SJCRH30 (cell line): Measurements from ENCODE around the gene CD46. TPM values are rescaled to one million over a fixed set of nuclear protein-coding genes. Genes with fewer than 3 reads are reported as not detected.
"Not testable (repeated sequence)": the region's sequence is repeated elsewhere in the genome, so short reads cannot be mapped to it uniquely, and the experiment has no call there.

Experiments used
- DNase-seq, 2 experiments: peaks; one replicate each; pipeline ENCODE4 v3.0.0-alpha.2; 2015 to 2020
- H3K27ac ChIP-seq: fragments of 250-450 bp; sonication (Bioruptor Pico); 2 replicates; pipeline ENCODE4 v1.5.1; 2020; ENCODE audit warnings: mild to moderate bottlenecking, moderate library complexity
- H3K27me3 ChIP-seq: fragments of 250-450 bp; sonication (Bioruptor Pico); 2 replicates; pipeline ENCODE4 v1.5.1; 2020; ENCODE audit warnings: mild to moderate bottlenecking, moderate library complexity
- H3K36me3 ChIP-seq: fragments of 250-450 bp; sonication (Bioruptor Pico); 2 replicates; pipeline ENCODE4 v1.5.1; 2020; ENCODE audit warnings: mild to moderate bottlenecking, moderate library complexity
- H3K4me1 ChIP-seq: fragments of 250-450 bp; sonication (Bioruptor Pico); 2 replicates; pipeline ENCODE4 v1.5.1; 2020; ENCODE audit warnings: mild to moderate bottlenecking, moderate library complexity
- H3K4me3 ChIP-seq: fragments of 250-450 bp; sonication (Bioruptor Pico); 2 replicates; pipeline ENCODE4 v1.5.1; 2020; ENCODE audit warnings: mild to moderate bottlenecking, moderate library complexity
- H3K9me3 ChIP-seq: fragments of 250-450 bp; sonication (Bioruptor Pico); replicated peaks from 2 replicates; pipeline ENCODE4 v1.5.1; 2020; ENCODE audit warnings: mild to moderate bottlenecking, moderate library complexity
- total RNA-seq: library from RNA; depleted of rRNA; stranded (reverse); fragments of >200 nt; shearing (Covaris generic); gene quantifications from 2 replicates; pipeline ENCODE4 v1.2.3, GENCODE V29; 2014; rRNA removed

The CD46 gene
- 84.6 and 95.1 TPM in 2 replicates for total RNA-seq

GRCh38 chr1:207751790-207752455, at the start of gene CD46:
Gene CD46, plus strand, starts transcription at chr1:207752054. Its CDS starts 159 bp downstream, at chr1:207752213.
- H3K27ac ChIP-seq: peak within 1 kb of the TSS; percentile 67
- no peaks in the 10 kb centered on the region for H3K27me3 ChIP-seq
- peak within 1 kb of the TSS; percentile 89 for H3K4me3 ChIP-seq
- H3K36me3 ChIP-seq: 0 out of 2 replicates have a peak, but pooled peaks cover 3% of the 10 kb centered on the region
- H3K9me3 ChIP-seq: no peaks in the 10 kb centered on the region
- peaks cover 15% of the 10 kb centered on the region for H3K4me1 ChIP-seq
- peak; percentile 96 to 97 for DNase-seq

GRCh38 chr1:207702317-207702716, 49.5 kb upstream of the CD46 start:
- no peak for DNase-seq
- no peaks in the 10 kb centered on the region for H3K36me3 ChIP-seq
- no peaks in the 10 kb centered on the region for H3K9me3 ChIP-seq
- peaks cover 3% of the 10 kb centered on the region for H3K4me1 ChIP-seq
- H3K27ac ChIP-seq: no peak overlapping the region
- no peak overlapping the region for H3K4me3 ChIP-seq
- no peaks in the 10 kb centered on the region for H3K27me3 ChIP-seq

- Histone ChIP-seq H3K4me1 (peaks cover 5% of the 10 kb centered on the region), H3K36me3 (no peaks in the 10 kb centered on the region), H3K27me3 (no peaks in the 10 kb centered on the region), H3K9me3 (no peaks in the 10 kb centered on the region), H3K4me3 (no peak overlapping the region), H3K27ac (no peak overlapping the region)
- no peak for DNase-seq
Measured at GRCh38 chr1:207703712-207704111, 48.1 kb upstream of the CD46 start.

DNA sequence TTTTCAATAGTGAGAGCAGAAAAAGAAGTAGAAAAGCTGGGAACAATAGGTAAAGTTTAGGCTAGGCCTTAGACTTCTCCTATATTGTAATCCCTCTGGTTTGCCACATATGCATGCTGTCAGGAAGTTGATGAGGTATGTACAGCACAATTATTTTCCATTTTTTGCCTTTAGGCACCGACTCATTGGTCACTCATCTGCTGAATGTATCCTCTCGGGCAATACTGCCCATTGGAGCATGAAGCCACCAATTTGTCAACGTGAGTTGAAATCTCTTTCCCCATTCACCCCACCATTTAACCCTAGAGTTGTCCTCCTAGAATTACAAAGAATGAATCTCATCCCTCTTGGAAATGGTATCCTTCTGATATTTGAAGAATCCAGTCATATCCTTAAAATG, 43.9 kb upstream of the CD46 start:
- not testable (repeated sequence) for H3K27ac ChIP-seq, H3K4me1 ChIP-seq, H3K4me3 ChIP-seq, H3K9me3 ChIP-seq, H3K27me3 ChIP-seq, H3K36me3 ChIP-seq, DNase-seq

- no peaks in the 10 kb centered on the region for H3K27me3 ChIP-seq
- no peak overlapping the region for H3K27ac ChIP-seq
- H3K36me3 ChIP-seq: no peaks in the 10 kb centered on the region
- no peak overlapping the region for H3K4me3 ChIP-seq
- peaks cover 5% of the 10 kb centered on the region for H3K4me1 ChIP-seq
- DNase-seq: peak in 1 of 2 experiments; percentile 13
- no peaks in the 10 kb centered on the region for H3K9me3 ChIP-seq
Measured at GRCh38 chr1:207711285-207711684, 40.6 kb upstream of the CD46 start.

GRCh38 chr1:207712701-207713100, 39.2 kb upstream of the CD46 start:
- not testable (repeated sequence) for H3K36me3 ChIP-seq, H3K4me3 ChIP-seq, H3K4me1 ChIP-seq, DNase-seq, H3K9me3 ChIP-seq, H3K27me3 ChIP-seq, H3K27ac ChIP-seq

DNA sequence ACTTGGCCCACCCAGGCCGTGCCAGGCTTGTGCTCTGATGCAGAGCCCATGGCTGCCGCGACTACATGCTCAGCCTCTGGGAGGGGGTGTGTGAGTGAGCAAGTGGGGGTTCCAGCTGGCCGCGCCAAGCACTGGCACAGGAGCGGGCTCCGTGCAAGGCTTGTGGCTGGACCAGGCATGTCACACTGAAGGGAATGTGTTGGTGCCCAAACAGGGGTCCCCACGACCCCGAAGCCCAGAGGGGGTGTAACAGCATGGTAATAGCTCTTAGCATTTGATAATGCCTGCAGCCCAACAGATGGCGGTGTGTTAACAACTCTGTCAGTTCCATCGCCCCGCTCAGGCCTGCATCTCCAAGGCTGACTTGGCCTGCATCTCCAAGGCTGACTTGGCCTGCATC, 38.3 kb upstream of the CD46 start:
- Histone ChIP-seq H3K27me3 (no peaks in the 10 kb centered on the region), H3K4me3 (no peak overlapping the region), H3K36me3 (no peaks in the 10 kb centered on the region), H3K9me3 (no peaks in the 10 kb centered on the region), H3K27ac (no peak overlapping the region), H3K4me1 (no peaks in the 10 kb centered on the region)
- no peak for DNase-seq

- DNase-seq: no peak
- H3K4me1 ChIP-seq: no peaks in the 10 kb centered on the region
- no peak overlapping the region for H3K27ac ChIP-seq
- no peaks in the 10 kb centered on the region for H3K27me3 ChIP-seq
- H3K36me3 ChIP-seq: no peaks in the 10 kb centered on the region
- no peak overlapping the region for H3K4me3 ChIP-seq
- no peaks in the 10 kb centered on the region for H3K9me3 ChIP-seq
Measured at GRCh38 chr1:207719234-207719633, 32.6 kb upstream of the CD46 start.

- H3K27me3 ChIP-seq, H3K36me3 ChIP-seq, DNase-seq: not testable (repeated sequence)
Measured at GRCh38 chr1:207728200-207728858, 23.5 kb upstream of the CD46 start.

DNA sequence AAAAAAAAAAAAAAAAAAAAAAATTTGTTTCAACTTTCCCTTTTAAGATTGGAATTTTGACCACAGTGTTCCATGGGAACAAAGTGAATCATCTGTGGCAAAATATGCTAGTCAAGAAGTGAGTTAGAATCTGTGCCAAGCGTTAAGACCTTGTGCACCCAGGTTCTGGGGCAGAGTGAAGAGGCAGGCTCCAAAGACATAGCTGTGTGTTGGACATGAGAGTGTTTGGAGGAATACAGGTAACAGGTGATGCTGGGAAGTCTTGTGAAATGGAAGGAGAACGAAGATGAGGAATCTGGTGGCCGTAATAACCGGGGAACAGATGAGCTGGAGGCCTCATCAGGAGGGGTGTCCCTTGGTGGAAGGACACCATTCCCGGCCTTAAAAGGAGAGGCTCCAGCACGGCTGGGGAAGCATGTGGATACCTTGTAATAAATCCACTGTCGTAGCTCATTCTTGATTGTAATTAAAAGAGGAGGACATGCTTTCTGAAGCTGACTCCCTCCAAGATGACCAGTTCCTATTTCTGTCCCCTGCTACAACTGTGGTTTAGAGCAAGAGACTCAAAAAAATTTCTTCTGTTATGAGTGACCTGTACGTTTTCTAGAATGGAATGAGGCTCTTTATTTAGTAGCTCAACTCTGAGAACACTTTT, 14.2 kb upstream of the CD46 start:
- DNase-seq, H3K27ac ChIP-seq, H3K27me3 ChIP-seq: not testable (repeated sequence)

More at GRCh38 chr1:207728200-207728858, 23.5 kb upstream of the CD46 start:
- not testable (repeated sequence) for H3K4me3 ChIP-seq, H3K9me3 ChIP-seq, H3K4me1 ChIP-seq, H3K27ac ChIP-seq

DNA sequence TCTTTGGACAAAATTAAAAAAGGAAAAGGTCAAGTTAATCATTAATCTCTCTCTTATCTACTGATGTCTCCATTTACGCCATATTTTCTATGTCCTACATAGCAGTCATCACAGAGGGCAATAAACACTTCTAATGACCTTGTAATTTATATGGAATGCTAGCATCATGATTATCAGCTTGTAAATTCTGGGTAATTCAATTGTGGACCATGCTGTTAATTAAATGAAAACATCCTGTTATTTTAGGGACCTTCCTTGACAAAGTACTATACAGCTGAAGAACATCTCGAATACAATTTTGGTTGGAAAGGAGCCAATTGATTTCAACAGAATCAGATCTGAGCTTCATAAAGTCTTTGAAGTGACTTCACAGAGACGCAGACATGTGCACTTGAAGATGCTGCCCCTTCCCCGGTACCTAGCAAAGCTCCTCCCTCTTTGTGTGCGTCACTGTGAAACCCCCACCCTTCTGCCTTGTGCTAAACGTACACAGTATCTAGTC, 13.6 kb upstream of the CD46 start:
- not testable (repeated sequence) for H3K4me1 ChIP-seq, H3K4me3 ChIP-seq, H3K27me3 ChIP-seq, H3K36me3 ChIP-seq, H3K27ac ChIP-seq, H3K9me3 ChIP-seq, DNase-seq

More for the DNA sequence above, 14.2 kb upstream of the CD46 start:
- H3K9me3 ChIP-seq, H3K4me3 ChIP-seq, H3K36me3 ChIP-seq, H3K4me1 ChIP-seq: not testable (repeated sequence)

DNA sequence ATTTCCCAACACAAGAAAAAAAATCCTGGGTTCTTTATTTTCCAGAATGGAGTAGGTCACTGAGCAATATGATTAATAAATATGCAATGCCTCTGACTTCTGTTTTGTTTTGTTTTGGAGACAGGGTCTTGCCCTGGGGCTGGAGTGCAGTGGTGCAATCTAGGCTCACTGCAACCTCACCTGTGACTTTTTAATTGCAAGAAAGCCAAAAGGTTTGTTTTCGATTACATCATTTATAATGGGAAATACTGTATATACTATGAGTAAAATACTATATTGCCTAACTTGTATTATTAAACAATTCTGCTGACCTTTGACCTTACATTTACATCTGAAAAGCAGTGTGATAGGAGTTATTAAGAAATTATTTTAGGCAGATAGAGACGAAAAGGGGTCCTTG, 11.6 kb upstream of the CD46 start:
- Histone ChIP-seq H3K9me3 (no peaks in the 10 kb centered on the region; the same call in 1 of the 2 replicates), H3K4me3 (no peak overlapping the region), H3K27me3 (no peaks in the 10 kb centered on the region), H3K4me1 (no peaks in the 10 kb centered on the region), H3K27ac (no peak overlapping the region), H3K36me3 (no peaks in the 10 kb centered on the region)
- no peak for DNase-seq

DNA sequence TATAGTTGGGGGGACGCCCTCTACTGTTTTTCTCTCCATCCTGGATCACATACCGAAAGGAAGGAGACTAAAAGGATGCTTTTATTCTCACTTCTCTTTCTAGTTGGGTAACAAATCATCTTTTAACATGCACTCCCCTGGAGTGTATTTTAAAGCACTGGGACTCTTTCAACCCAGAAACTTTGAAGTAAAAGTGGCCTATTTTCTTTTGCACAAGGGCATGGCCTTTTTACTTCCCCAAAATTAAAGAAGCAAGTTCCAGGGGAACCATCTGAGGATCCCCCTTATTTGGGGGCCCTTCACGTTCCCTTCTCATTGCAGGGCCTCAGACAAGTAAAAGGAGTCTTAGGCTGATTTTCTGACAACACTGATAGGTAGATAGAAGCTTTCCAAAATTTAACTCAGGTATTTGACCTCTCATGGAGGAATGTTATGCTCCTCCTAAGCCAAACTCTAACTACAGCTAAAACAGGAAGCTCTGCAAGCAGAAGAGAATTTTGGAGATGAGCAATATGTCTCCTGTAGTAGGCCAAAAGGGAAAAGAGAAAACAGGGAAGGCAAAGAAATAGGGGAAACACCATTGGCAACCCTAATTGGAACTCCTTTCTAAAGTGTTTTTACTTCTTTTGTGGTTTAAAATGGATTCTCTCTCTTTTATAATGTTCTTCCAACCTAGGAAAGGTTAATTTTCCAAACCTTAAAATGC, 8.9 kb upstream of the CD46 start:
- no peaks in the 10 kb centered on the region for H3K27me3 ChIP-seq
- H3K36me3 ChIP-seq: no peaks in the 10 kb centered on the region
- H3K4me1 ChIP-seq: no peaks in the 10 kb centered on the region
- H3K9me3 ChIP-seq: no peaks in the 10 kb centered on the region; the same call in 1 of the 2 replicates
- no peak overlapping the region for H3K4me3 ChIP-seq
- no peak for DNase-seq
- H3K27ac ChIP-seq: no peak overlapping the region

DNA sequence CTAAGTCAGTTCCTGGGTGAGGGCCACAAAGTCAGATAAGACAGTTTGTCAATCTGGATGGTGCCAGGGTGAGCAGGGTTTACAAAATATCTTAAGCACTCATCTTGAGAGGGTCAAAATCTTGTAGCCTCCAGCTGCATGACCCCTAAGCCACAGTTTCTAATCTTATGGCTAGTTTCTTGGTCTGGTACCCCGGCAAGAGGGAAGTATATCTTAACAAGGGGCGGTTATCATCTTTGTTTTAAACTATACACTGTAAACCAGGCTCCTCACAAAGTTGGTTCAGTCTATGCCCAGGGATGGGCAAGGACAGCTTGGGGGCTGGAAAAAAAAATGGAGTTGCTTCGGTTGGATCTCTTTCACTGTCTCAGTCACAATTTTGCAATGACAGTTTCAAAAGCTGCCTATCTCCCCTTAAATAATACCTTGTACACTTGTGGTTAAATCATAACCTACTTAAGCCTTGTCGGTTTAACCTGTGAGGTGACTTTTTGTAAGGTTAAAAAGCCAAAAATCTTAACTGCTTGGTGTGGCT, 7.8 kb upstream of the CD46 start:
- no peak overlapping the region for H3K27ac ChIP-seq
- no peaks in the 10 kb centered on the region; the same call in 1 of the 2 replicates for H3K9me3 ChIP-seq
- no peak overlapping the region for H3K4me3 ChIP-seq
- no peak for DNase-seq
- H3K36me3 ChIP-seq: no peaks in the 10 kb centered on the region
- H3K27me3 ChIP-seq: no peaks in the 10 kb centered on the region
- peaks cover 10% of the 10 kb centered on the region for H3K4me1 ChIP-seq
